Hepatocyte (in vitro differentiated cells): ENCODE measurements around the gene TWNK. TPM values are rescaled to one million over a fixed set of nuclear protein-coding genes. Genes with fewer than 3 reads are reported as not detected.

Experiments
- DNase-seq: peaks from one replicate; pipeline ENCODE4 v3.0.0-alpha.2; 2016; ENCODE audit warnings: low spot score
- H2AFZ ChIP-seq: fragments of 200-600 bp; sonication (generic); 2 replicates; pipeline ENCODE4 v1.6.0; 2016; ENCODE audit warnings: antibody characterized with exemption, mild to moderate bottlenecking
- H3K27ac ChIP-seq: fragments of 200-600 bp; sonication (generic); 2 replicates; pipeline ENCODE4 v1.5.1; 2016; ENCODE audit warnings: mild to moderate bottlenecking
- H3K27me3 ChIP-seq: fragments of 200-600 bp; sonication (generic); 2 replicates; pipeline ENCODE4 v1.6.1; 2016
- H3K36me3 ChIP-seq: fragments of 200-600 bp; sonication (generic); replicated peaks from 2 replicates; pipeline ENCODE4 v1.5.1; 2016; ENCODE audit warnings: low read depth; ENCODE audit not compliant: insufficient read depth
- H3K4me1 ChIP-seq: fragments of 200-600 bp; sonication (generic); 2 replicates; pipeline ENCODE4 v1.5.1; 2016; ENCODE audit warnings: mild to moderate bottlenecking, moderate library complexity; ENCODE audit not compliant: insufficient read depth
- H3K4me2 ChIP-seq: fragments of 200-600 bp; sonication (generic); 2 replicates; pipeline ENCODE4 v1.6.0; 2016
- H3K4me3 ChIP-seq: fragments of 200-600 bp; sonication (generic); 2 replicates; pipeline ENCODE4 v1.5.1; 2016; ENCODE audit warnings: mild to moderate bottlenecking
- H3K79me2 ChIP-seq: fragments of 200-600 bp; sonication (generic); 2 replicates; pipeline ENCODE4 v1.6.0; 2017; ENCODE audit warnings: mild to moderate bottlenecking
- H3K9me2 ChIP-seq: fragments of 200-600 bp; sonication (generic); replicated peaks from 2 replicates; pipeline ENCODE4 v1.6.0; 2017; ENCODE audit warnings: mild to moderate bottlenecking; ENCODE audit not compliant: insufficient read depth
- H3K9me3 ChIP-seq: fragments of 200-600 bp; sonication (generic); 2 replicates; pipeline ENCODE4 v1.5.1; 2016; ENCODE audit warnings: low read depth, mild to moderate bottlenecking
- H4K20me1 ChIP-seq: fragments of 200-600 bp; sonication (generic); 2 replicates; pipeline ENCODE4 v1.6.0; 2016; ENCODE audit warnings: mild to moderate bottlenecking; ENCODE audit not compliant: insufficient read depth, poor library complexity, severe bottlenecking
- EZH2 ChIP-seq: fragments of 200-600 bp; sonication (generic); IDR thresholded peaks from 2 replicates; pipeline ENCODE4 v1.6.1; 2016; ENCODE audit warnings: antibody characterized with exemption, mild to moderate bottlenecking, borderline replicate concordance
- EZH2phosphoT487 ChIP-seq: fragments of 200-600 bp; sonication (generic); IDR thresholded peaks from one replicate; pipeline ENCODE4 v1.6.1; 2018; ENCODE audit warnings: antibody characterized with exemption, mild to moderate bottlenecking, low read depth, moderate library complexity; ENCODE audit not compliant: unreplicated experiment, severe bottlenecking
- WGBS: methylation state at CpG from one replicate; pipeline ENCODE4 v1.1.6; 2016; ENCODE audit warnings: low lambda C conversion rate; ENCODE audit errors: missing lambda C conversion rate; 5-methylcytosine and 5-hydroxymethylcytosine counted together
- polyA plus RNA-seq: library from polyadenylated mRNA; unstranded; fragments of >200 nt; fragmentation: Nextera tagmentation; extraction: Ambion mirVana; gene quantifications from 2 replicates; pipeline ENCODE4 v1.2.1, GENCODE V29; 2016
- total RNA-seq: library from RNA; depleted of rRNA; stranded (reverse); fragments of >200 nt; gene quantifications from 2 replicates; pipeline ENCODE4 v1.2.3, GENCODE V29; 2014
- TF ChIP-seq, protein P1 (sequence below): fragments of 200-600 bp; sonication (generic); IDR thresholded peaks from 2 replicates; pipeline ENCODE4 v1.5.1; 2016; ENCODE audit warnings: antibody characterized with exemption, mild to moderate bottlenecking; ENCODE audit not compliant: poor library complexity

TWNK gene
- total and polyA plus RNA-seq, 2 experiments from 2014 or later, result 4.0 to 5.0 TPM

DNA sequence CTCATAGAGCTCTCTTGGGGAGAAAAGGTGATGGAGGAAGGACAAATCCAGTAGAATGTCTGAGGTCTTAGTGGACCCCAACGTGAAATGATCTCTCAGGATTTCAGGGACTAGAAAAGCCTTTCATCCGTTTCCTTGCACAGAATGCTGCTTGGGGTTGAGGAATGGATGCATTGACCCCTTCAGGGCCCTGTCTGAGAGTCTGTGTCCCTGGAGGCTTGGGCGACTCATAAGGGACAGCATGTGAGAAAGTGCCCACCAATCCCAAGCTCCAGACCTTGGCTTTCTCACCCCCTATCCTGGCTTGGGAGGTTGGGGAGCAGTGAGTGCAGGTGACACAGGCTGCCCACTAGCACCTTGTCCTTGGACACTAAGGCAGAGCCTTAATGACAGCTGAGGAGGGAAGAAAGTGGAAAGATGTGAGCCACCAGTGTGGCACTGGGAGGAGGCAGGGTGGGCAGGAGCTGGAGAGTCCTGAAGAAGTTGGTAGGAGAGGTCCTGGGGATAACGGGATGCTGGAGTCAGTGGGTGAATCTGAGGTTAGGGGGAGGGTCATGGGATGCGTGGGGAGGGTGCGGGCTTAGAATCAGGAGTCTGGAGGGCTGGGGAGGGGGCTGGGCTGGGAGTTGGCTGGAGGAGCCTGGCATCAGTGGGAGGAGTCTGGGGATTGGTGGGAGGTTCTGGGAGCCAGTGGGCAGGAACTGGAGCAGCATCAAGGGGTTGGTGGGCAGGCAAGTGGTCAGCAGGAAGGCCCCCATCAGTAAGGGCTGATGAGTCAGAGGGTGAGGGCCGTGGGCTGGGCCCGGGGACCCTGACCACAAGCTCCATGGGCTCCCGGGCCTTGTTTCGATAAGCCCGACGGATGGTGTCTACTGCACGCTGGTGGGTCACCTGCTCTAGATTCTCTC, 20.8 kb downstream of the TWNK start:
- Histone ChIP-seq H3K36me3 (no peaks in the 10 kb centered on the region), H3K9me2 (no peaks in the 10 kb centered on the region), H3K4me2 (no peak overlapping the region), H3K4me3 (no peak overlapping the region), H3K9me3 (no peaks in the 10 kb centered on the region), H3K27me3 (no peaks in the 10 kb centered on the region), H3K79me2 (peaks cover 19% of the 10 kb centered on the region), H3K4me1 (peaks cover 3% of the 10 kb centered on the region), H3K27ac (no peak overlapping the region), H2AFZ (no peak overlapping the region), H4K20me1 (no peaks in the 10 kb centered on the region)
- no peak for DNase-seq
- WGBS, result 75% methylated on average over 13 of the region's 13 CpGs
- TF ChIP-seq EZH2phosphoT487 (no peak), EZH2 (no peak)
- TF ChIP-seq, protein P1, sequence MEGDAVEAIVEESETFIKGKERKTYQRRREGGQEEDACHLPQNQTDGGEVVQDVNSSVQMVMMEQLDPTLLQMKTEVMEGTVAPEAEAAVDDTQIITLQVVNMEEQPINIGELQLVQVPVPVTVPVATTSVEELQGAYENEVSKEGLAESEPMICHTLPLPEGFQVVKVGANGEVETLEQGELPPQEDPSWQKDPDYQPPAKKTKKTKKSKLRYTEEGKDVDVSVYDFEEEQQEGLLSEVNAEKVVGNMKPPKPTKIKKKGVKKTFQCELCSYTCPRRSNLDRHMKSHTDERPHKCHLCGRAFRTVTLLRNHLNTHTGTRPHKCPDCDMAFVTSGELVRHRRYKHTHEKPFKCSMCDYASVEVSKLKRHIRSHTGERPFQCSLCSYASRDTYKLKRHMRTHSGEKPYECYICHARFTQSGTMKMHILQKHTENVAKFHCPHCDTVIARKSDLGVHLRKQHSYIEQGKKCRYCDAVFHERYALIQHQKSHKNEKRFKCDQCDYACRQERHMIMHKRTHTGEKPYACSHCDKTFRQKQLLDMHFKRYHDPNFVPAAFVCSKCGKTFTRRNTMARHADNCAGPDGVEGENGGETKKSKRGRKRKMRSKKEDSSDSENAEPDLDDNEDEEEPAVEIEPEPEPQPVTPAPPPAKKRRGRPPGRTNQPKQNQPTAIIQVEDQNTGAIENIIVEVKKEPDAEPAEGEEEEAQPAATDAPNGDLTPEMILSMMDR, result no peak

DNA sequence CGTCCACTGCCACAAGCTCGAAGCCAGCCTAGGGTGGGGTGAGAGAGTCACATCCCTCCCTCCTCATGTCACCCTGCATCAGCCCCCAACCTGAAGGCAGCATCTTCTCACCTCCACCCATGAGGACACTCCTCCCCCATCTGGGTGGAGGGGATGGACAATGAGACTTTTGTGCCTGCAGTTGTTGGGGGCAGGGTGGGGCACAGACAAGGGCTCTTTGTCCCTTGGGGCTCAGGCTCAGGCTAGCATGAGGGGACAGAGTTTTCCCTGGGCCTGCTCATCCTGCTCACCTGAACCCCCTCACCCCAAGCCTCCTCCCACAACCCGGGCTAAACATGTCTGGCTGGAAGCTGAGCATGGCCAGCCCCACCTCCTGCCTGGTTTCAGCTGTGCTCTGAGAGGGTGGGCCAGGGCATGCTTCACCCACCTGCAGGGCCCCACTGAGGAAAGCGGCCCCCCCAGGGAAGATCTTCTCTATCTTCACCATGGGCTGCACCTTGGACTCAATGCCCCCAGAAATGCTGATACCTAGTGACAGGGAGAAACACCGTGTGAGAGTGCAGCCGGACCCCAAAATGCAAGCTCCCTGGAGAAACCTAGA, 21.6 kb downstream of the TWNK start:
- peaks cover 6% of the 10 kb centered on the region for H3K4me1 ChIP-seq
- H2AFZ ChIP-seq, result no peak overlapping the region
- no peak overlapping the region for H3K4me3 ChIP-seq
- H3K36me3 ChIP-seq, result no peaks in the 10 kb centered on the region
- no peaks in the 10 kb centered on the region for H3K9me2 ChIP-seq
- no peak overlapping the region for H3K4me2 ChIP-seq
- 91% methylated on average over 6 of the region's 6 CpGs for WGBS
- DNase-seq, result no peak
- TF ChIP-seq EZH2, result no peak
- TF ChIP-seq, protein P1, result no peak
- TF ChIP-seq EZH2phosphoT487, result no peak
- H3K27me3 ChIP-seq, result no peaks in the 10 kb centered on the region
- H3K9me3 ChIP-seq, result no peaks in the 10 kb centered on the region
- H3K27ac ChIP-seq, result no peak overlapping the region
- H3K79me2 ChIP-seq, result peaks cover 11% of the 10 kb centered on the region
- no peaks in the 10 kb centered on the region for H4K20me1 ChIP-seq

DNA sequence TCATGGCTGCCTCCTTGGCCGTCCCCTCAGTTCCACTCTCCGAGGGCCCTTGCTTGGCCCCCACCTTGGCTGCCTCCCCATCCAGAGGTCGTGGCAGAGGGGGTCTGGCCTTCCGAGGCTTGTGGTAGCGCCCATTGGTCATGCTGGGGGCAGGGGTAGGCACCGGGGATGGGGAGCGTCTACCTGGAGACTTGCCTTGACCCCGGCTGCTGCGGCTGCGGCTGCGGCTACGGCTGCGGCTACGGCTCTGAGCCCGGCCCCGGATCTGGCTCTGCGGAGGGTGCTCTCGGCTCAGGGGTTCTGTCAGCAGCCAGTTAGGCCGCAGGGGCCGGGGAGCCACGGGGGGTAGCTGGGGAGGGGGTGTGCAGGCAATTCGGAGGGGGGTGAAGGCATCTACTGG, 23.0 kb downstream of the TWNK start:
- Histone ChIP-seq H3K4me1 (peaks cover 6% of the 10 kb centered on the region), H3K79me2 (no peaks in the 10 kb centered on the region), H3K4me3 (no peak overlapping the region), H3K9me2 (no peaks in the 10 kb centered on the region), H3K27me3 (no peaks in the 10 kb centered on the region), H3K36me3 (no peaks in the 10 kb centered on the region), H4K20me1 (no peaks in the 10 kb centered on the region), H3K9me3 (no peaks in the 10 kb centered on the region), H2AFZ (no peak overlapping the region), H3K4me2 (no peak overlapping the region), H3K27ac (no peak overlapping the region)
- TF ChIP-seq EZH2phosphoT487 (no peak), EZH2 (no peak)
- TF ChIP-seq, protein P1, result no peak
- 95% methylated on average over 15 of the region's 22 CpGs for WGBS
- no peak for DNase-seq
